SK-N-SH treated with all-trans-retinoic acid at 6 μM for 48 hours (cell line): ENCODE data around the gene STPG2.

Experiments used
- CSDC2 ChIP-seq: fragments of 250-450 bp; sonication (Bioruptor Pico); IDR thresholded peaks from 2 replicates; pipeline ENCODE4 v1.5.0; 2020; ENCODE audit warnings: mild to moderate bottlenecking, moderate library complexity
- ESRRG ChIP-seq: fragments of 250-450 bp; sonication (Bioruptor Pico); IDR thresholded peaks from 2 replicates; pipeline ENCODE4 v1.6.1; 2021; ENCODE audit warnings: mild to moderate bottlenecking
- PPARA ChIP-seq: fragments of 250-450 bp; sonication (Bioruptor Pico); IDR thresholded peaks from 2 replicates; pipeline ENCODE4 v1.5.0; 2020; ENCODE audit warnings: mild to moderate bottlenecking, borderline replicate concordance
- TCF4 ChIP-seq: fragments of 250-450 bp; sonication (Bioruptor Pico); IDR thresholded peaks from 2 replicates; pipeline ENCODE4 v1.8.0; 2021; ENCODE audit warnings: mild to moderate bottlenecking, moderate library complexity, borderline replicate concordance
- ZFP3 ChIP-seq: fragments of 250-450 bp; sonication (Bioruptor Pico); IDR thresholded peaks from 2 replicates; pipeline ENCODE4 v1.5.0; 2020; ENCODE audit warnings: mild to moderate bottlenecking, moderate library complexity
- ZNF565 ChIP-seq: fragments of 450-650 bp; formaldehyde crosslinking; conservative IDR thresholded peaks from 2 replicates; pipeline ENCODE4 v1.5.0; 2020; ENCODE audit warnings: low read depth, mild to moderate bottlenecking, moderate library complexity
- ZNF70 ChIP-seq: fragments of 450-650 bp; formaldehyde crosslinking; IDR thresholded peaks from 2 replicates; pipeline ENCODE4 v1.5.0; 2020; ENCODE audit warnings: mild to moderate bottlenecking, moderate library complexity
- ZNF8 ChIP-seq: fragments of 450-650 bp; formaldehyde crosslinking; IDR thresholded peaks from 2 replicates; pipeline ENCODE4 v1.5.0; 2020; ENCODE audit warnings: mild to moderate bottlenecking, moderate library complexity
- TF ChIP-seq, protein P1 (sequence below): fragments of 250-450 bp; sonication (Bioruptor Pico); IDR thresholded peaks from 2 replicates; pipeline ENCODE4 v1.5.1; 2020; ENCODE audit warnings: low read depth, mild to moderate bottlenecking, moderate library complexity

- TF ChIP-seq, protein P1, sequence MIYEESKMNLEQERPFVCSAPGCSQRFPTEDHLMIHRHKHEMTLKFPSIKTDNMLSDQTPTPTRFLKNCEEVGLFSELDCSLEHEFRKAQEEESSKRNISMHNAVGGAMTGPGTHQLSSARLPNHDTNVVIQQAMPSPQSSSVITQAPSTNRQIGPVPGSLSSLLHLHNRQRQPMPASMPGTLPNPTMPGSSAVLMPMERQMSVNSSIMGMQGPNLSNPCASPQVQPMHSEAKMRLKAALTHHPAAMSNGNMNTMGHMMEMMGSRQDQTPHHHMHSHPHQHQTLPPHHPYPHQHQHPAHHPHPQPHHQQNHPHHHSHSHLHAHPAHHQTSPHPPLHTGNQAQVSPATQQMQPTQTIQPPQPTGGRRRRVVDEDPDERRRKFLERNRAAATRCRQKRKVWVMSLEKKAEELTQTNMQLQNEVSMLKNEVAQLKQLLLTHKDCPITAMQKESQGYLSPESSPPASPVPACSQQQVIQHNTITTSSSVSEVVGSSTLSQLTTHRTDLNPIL (CRISPR knock-in tag) = no peak
- TF ChIP-seq ZNF8 (CRISPR knock-in tag) (no peak), ESRRG (no peak), ZNF565 (CRISPR knock-in tag) (no peak), ZFP3 (no peak), CSDC2 (no peak), PPARA (CRISPR knock-in tag) (no peak), ZNF70 (CRISPR knock-in tag) (no peak), TCF4 (no peak)
Measured at GRCh38 chr4:98102660-98103059, 40.6 kb downstream of the STPG2 start.
